Measurements from ENCODE around the gene ADGRE2. TPM values are rescaled to one million over a fixed set of nuclear protein-coding genes. Genes with fewer than 3 reads are reported as not detected.
"Not testable (repeated sequence)": the region's sequence is repeated elsewhere in the genome, so short reads cannot be mapped to it uniquely, and the experiment has no call there.

The ADGRE2 gene
- total RNA-seq, 1 donor from 2014 or later: 1.1 TPM

- H3K9me3 Mint-ChIP-seq: no peaks in the 10 kb centered on the region
- H3K27ac Mint-ChIP-seq: no peak overlapping the region
- H3K27me3 Mint-ChIP-seq: peaks cover 3% of the 10 kb centered on the region
- TF ChIP-seq CTCF (conservative IDR thresholded peaks at IDR 0.05): peak; percentile 81
- peak; percentile 65 for DNase-seq (ENCODE audit: extremely low spot score, unreplicated experiment)
- no peaks in the 10 kb centered on the region for H3K36me3 Mint-ChIP-seq
- no peaks in the 10 kb centered on the region for H3K4me1 Mint-ChIP-seq (ENCODE audit: unreplicated experiment)
- H3K4me3 Mint-ChIP-seq: no peak overlapping the region
Measured at GRCh38 chr19:14786421-14786851, 8.1 kb upstream of the ADGRE2 start.

- not testable (repeated sequence) for H3K36me3 Mint-ChIP-seq; H3K4me3 Mint-ChIP-seq; H3K27me3 Mint-ChIP-seq; H3K27ac Mint-ChIP-seq; H3K9me3 Mint-ChIP-seq; H3K4me1 Mint-ChIP-seq (ENCODE audit: unreplicated experiment)
- peak; percentile 36 for DNase-seq (ENCODE audit: extremely low spot score, unreplicated experiment)
Measured at GRCh38 chr19:14785102-14785793, 6.9 kb upstream of the ADGRE2 start.

GRCh38 chr19:14784730-14785101 lies 6.4 kb upstream of the ADGRE2 start:
- not testable (repeated sequence) for H3K27me3 Mint-ChIP-seq; DNase-seq (ENCODE audit: extremely low spot score, unreplicated experiment); H3K4me1 Mint-ChIP-seq (ENCODE audit: unreplicated experiment); H3K36me3 Mint-ChIP-seq; H3K27ac Mint-ChIP-seq; H3K4me3 Mint-ChIP-seq; H3K9me3 Mint-ChIP-seq

- not testable (repeated sequence) for H3K27ac Mint-ChIP-seq; H3K9me3 Mint-ChIP-seq; H3K36me3 Mint-ChIP-seq; DNase-seq (ENCODE audit: extremely low spot score, unreplicated experiment); H3K4me3 Mint-ChIP-seq; H3K4me1 Mint-ChIP-seq (ENCODE audit: unreplicated experiment); H3K27me3 Mint-ChIP-seq
Measured at GRCh38 chr19:14783410-14783998, 5.1 kb upstream of the ADGRE2 start.

GRCh38 chr19:14782626-14783409 lies 4.5 kb upstream of the ADGRE2 start:
- Mint-ChIP-seq H3K9me3 (no peaks in the 10 kb centered on the region), H3K27ac (no peak overlapping the region), H3K4me1 (ENCODE audit: unreplicated experiment) (no peaks in the 10 kb centered on the region), H3K27me3 (peaks cover 3% of the 10 kb centered on the region), H3K4me3 (no peak overlapping the region), H3K36me3 (no peaks in the 10 kb centered on the region)
- TF ChIP-seq CTCF (conservative IDR thresholded peaks at IDR 0.05): no peak
- no peak for DNase-seq (ENCODE audit: extremely low spot score, unreplicated experiment)

- DNase-seq (ENCODE audit: extremely low spot score, unreplicated experiment); H3K4me3 Mint-ChIP-seq; H3K36me3 Mint-ChIP-seq; H3K4me1 Mint-ChIP-seq (ENCODE audit: unreplicated experiment); H3K9me3 Mint-ChIP-seq; H3K27me3 Mint-ChIP-seq; H3K27ac Mint-ChIP-seq: not testable (repeated sequence)
Measured at GRCh38 chr19:14781713-14782536, 3.6 kb upstream of the ADGRE2 start.

GRCh38 chr19:14780622-14781225 lies 2.4 kb upstream of the ADGRE2 start:
- H3K36me3 Mint-ChIP-seq; H3K4me3 Mint-ChIP-seq; H3K27me3 Mint-ChIP-seq; H3K27ac Mint-ChIP-seq; H3K4me1 Mint-ChIP-seq (ENCODE audit: unreplicated experiment); H3K9me3 Mint-ChIP-seq: not testable (repeated sequence)
- DNase-seq (ENCODE audit: extremely low spot score, unreplicated experiment): peak; percentile 27
